ENCODE results near the gene GSTT2.

The GSTT2 gene

GRCh38 chr22:24009227-24010017 is 29.5 kb downstream of the GSTT2 start:
- DNase-seq, result no peak

GRCh38 chr22:24010018-24010391 is 30.1 kb downstream of the GSTT2 start:
- DNase-seq, result no peak

GRCh38 chr22:24011735-24012068 is 31.8 kb downstream of the GSTT2 start:
- no peak for DNase-seq

- no peak for DNase-seq
Measured at GRCh38 chr22:24016156-24016555, 36.2 kb downstream of the GSTT2 start.

GRCh38 chr22:24021304-24021703 is 41.4 kb downstream of the GSTT2 start:
- DNase-seq, result no peak

GRCh38 chr22:24023204-24023789 is 43.4 kb downstream of the GSTT2 start:
- DNase-seq, result no peak

- no peak for DNase-seq
Measured at GRCh38 chr22:24024354-24024753, 44.4 kb downstream of the GSTT2 start.

GRCh38 chr22:24025475-24025874 is 45.5 kb downstream of the GSTT2 start:
- DNase-seq, result no peak

- no peak for DNase-seq
Measured at GRCh38 chr22:24026056-24026455, 46.1 kb downstream of the GSTT2 start.

- DNase-seq, result no peak
Measured at GRCh38 chr22:24026733-24027132, 46.8 kb downstream of the GSTT2 start.

GRCh38 chr22:24027389-24027975 is 47.5 kb downstream of the GSTT2 start:
- no peak for DNase-seq

- no peak for DNase-seq
Measured at GRCh38 chr22:24027991-24028390, 48.1 kb downstream of the GSTT2 start.

GRCh38 chr22:24028533-24028932 is 48.6 kb downstream of the GSTT2 start:
- no peak for DNase-seq

- no peak for DNase-seq
Measured at GRCh38 chr22:24029304-24029703, 49.4 kb downstream of the GSTT2 start.

GRCh38 chr22:24030186-24030702 is 50.3 kb downstream of the GSTT2 start:
- DNase-seq, result no peak
